ENCODE measurements around the gene AATF. TPM values are rescaled to one million over a fixed set of nuclear protein-coding genes. Genes with fewer than 3 reads are reported as not detected.

Gene AATF
- total RNA-seq, 4 donors from 2014 or later = 16.5 to 54.2 (median 26.9) TPM

GRCh38 chr17:37101306-37101705, 152.6 kb downstream of the AATF start:
- Histone ChIP-seq H3K36me3 (peaks cover 0 to 10% (median 5%) of the 10 kb centered on the region in 4 donors), H3K9me3 (no peaks in the 10 kb centered on the region), H3K4me1 (no peaks in the 10 kb centered on the region), H3K27me3 (no peaks in the 10 kb centered on the region), H3K4me3 (no peak overlapping the region), H3K27ac (no peak overlapping the region)
- intact Hi-C loops (cut with DNase I; ENCODE audit: low total_unique reads) (no loop called here), in situ Hi-C loops (cut with MboI; ENCODE audit: low pct_ligation_motif_present in 1 of 4, low pct_unique_long_range_greater_than_20kb in 1 of 4, low sequenced_read_pairs in 3 of 4) (loop anchor here in 1 of 4 donors (25.0 kb wide), 1 partner anchor 111 kb away; no protein-coding TSS in a partner anchor)
- 96 to 100% methylated on average over 2 of the region's 2 CpGs for WGBS, 2 donors (ENCODE audit: low coverage in 1 of 2)
- DNase-seq = no peak
- no peak for TF ChIP-seq POLR2AphosphoS5 (IDR thresholded peaks at IDR 0.05)
- TF ChIP-seq, protein P1, sequence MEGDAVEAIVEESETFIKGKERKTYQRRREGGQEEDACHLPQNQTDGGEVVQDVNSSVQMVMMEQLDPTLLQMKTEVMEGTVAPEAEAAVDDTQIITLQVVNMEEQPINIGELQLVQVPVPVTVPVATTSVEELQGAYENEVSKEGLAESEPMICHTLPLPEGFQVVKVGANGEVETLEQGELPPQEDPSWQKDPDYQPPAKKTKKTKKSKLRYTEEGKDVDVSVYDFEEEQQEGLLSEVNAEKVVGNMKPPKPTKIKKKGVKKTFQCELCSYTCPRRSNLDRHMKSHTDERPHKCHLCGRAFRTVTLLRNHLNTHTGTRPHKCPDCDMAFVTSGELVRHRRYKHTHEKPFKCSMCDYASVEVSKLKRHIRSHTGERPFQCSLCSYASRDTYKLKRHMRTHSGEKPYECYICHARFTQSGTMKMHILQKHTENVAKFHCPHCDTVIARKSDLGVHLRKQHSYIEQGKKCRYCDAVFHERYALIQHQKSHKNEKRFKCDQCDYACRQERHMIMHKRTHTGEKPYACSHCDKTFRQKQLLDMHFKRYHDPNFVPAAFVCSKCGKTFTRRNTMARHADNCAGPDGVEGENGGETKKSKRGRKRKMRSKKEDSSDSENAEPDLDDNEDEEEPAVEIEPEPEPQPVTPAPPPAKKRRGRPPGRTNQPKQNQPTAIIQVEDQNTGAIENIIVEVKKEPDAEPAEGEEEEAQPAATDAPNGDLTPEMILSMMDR (IDR thresholded peaks at IDR 0.05) = no peak
- TF ChIP-seq POLR2A (IDR thresholded peaks at IDR 0.05) = no peak
- no peak for TF ChIP-seq EP300 (IDR thresholded peaks at IDR 0.05; ENCODE audit: low read depth)

DNA sequence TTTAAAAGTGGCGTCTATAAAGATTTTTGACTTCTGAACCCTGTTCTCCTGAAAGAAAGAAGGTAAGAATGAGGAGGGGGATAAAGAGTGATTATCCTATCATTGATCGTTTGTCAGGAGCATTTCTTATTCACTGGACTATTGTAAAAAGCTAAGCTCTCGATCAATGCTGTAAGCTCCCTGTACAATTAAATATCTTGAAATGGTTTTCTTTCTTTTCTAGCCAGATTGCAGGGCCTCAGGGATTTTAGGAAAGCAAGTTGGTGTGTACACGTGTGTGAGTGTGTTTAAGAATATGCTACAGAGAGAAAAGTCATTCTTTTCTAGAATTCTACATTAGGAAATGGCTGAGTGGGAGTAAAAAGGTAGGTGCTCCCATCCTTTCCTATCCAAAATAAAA, 154.5 kb downstream of the AATF start:
- Histone ChIP-seq H3K4me1 (no peaks in the 10 kb centered on the region), H3K27me3 (no peaks in the 10 kb centered on the region), H3K27ac (no peak overlapping the region), H3K36me3 (no peaks in the 10 kb centered on the region), H3K4me3 (no peak overlapping the region), H3K9me3 (no peaks in the 10 kb centered on the region)
- in situ Hi-C loops (cut with MboI; ENCODE audit: low pct_ligation_motif_present in 1 of 4, low pct_unique_long_range_greater_than_20kb in 1 of 4, low sequenced_read_pairs in 3 of 4) = loop anchor here in 1 of 4 donors (25.0 kb wide), 1 partner anchor 109 kb away; no protein-coding TSS in a partner anchor
- no peak for DNase-seq
- TF ChIP-seq POLR2A (IDR thresholded peaks at IDR 0.05) (no peak), EP300 (IDR thresholded peaks at IDR 0.05; ENCODE audit: low read depth) (no peak), POLR2AphosphoS5 (IDR thresholded peaks at IDR 0.05) (no peak)
- TF ChIP-seq, protein P1 (IDR thresholded peaks at IDR 0.05) = no peak
- intact Hi-C loops (cut with DNase I; ENCODE audit: low total_unique reads) = no loop called here
- WGBS, 2 donors (ENCODE audit: low coverage in 1 of 2) = 90 to 97% methylated on average over 4 of the region's 4 CpGs

DNA sequence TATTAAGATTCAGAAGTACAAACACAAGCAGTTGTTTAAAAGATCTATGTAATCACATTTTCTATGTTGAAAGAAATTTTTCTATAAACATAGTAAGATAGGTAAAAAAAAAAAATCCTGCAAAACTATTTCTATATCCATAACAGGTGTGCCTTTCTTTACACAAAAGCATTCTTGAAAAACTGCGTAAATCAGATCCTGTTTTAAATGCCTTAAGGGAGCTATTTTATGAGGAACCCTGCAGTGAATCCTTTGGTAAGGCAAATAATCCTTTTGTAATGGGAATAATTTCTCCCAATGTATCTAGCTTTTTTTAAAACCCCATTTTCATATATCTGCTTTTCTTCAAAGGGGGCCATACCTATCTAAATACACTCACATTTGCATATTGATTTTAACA, 157.3 kb downstream of the AATF start:
- in situ Hi-C loops (cut with MboI; ENCODE audit: low pct_ligation_motif_present in 1 of 4, low pct_unique_long_range_greater_than_20kb in 1 of 4, low sequenced_read_pairs in 3 of 4) (loop anchor here in 1 of 4 donors (25.0 kb wide), 1 partner anchor 106 kb away; no protein-coding TSS in a partner anchor), intact Hi-C loops (cut with DNase I; ENCODE audit: low total_unique reads) (no loop called here)
- H3K36me3 ChIP-seq = peaks cover 0 to 15% (median 1%) of the 10 kb centered on the region in 4 donors
- no peak overlapping the region for H3K4me3 ChIP-seq
- 97 to 100% methylated on average over 1 of the region's 1 CpG for WGBS, 2 donors (ENCODE audit: low coverage in 1 of 2)
- DNase-seq = no peak
- H3K9me3 ChIP-seq = no peaks in the 10 kb centered on the region
- no peaks in the 10 kb centered on the region for H3K4me1 ChIP-seq
- TF ChIP-seq POLR2A (IDR thresholded peaks at IDR 0.05) (no peak), POLR2AphosphoS5 (IDR thresholded peaks at IDR 0.05) (no peak), EP300 (IDR thresholded peaks at IDR 0.05; ENCODE audit: low read depth) (no peak)
- TF ChIP-seq, protein P1 (IDR thresholded peaks at IDR 0.05) = no peak
- no peaks in the 10 kb centered on the region for H3K27me3 ChIP-seq
- no peak overlapping the region for H3K27ac ChIP-seq

Small RNA genes lying within 50 kb of the gene (small RNA-seq; reads per million reads assigned to genes)
- gene AC243773.2 (0 reads per million in 4 donors), gene MIR2909 (0 reads per million in 4 donors)

Other genes starting within 250 kb of the AATF start
- not detected for gene LHX1, start 11.5 kb upstream of the AATF start, total RNA-seq

Measured in transverse colon (tissue), 4 donors.